GM21717 (cell line): ENCODE results near the gene TANGO2.

Experiments
- ATAC-seq: cut with Tn5 transposase; IDR thresholded peaks from one replicate; pipeline ENCODE4 v1.9.1; 2021; ENCODE audit warnings: mild to moderate bottlenecking, moderate library complexity; ENCODE audit not compliant: unreplicated experiment

The TANGO2 gene

GRCh38 chr22:20083157-20083890 lies 62.4 kb downstream of the TANGO2 start:
- ATAC-seq, result no peak

DNA sequence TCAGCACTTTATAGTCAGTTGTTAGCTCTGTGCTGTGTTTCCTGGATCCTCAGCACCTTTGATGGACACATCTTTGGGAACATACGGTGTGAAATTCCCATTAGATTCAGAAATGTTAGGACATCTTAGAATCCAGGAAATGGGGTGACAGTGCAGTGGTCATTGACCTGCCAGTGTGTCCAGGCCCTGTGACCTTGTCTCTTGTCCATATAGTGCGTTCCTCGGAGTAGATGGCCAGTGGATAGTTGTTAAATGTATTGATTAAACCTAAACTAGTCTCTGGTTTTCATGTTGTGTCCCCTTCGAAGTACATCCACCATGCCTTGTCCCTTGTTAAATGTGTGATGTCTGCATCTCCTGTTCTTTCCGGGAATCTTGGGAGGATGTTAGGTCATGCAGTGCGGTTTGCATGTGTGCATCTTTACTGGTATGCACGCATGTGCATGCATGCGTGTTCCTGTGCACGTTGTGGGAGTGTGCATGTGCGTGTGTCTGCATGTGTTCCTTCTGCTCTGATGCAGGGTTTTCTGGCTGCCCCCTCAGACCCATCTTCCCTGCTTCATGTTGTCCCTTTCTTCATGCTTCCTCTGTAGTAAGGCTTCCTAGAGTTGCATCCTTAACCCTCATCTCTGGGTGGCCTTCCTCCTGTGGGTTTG lies 63.1 kb downstream of the TANGO2 start:
- ATAC-seq, result no peak

- no peak for ATAC-seq
These were observed 63.9 kb downstream of the TANGO2 start for GRCh38 chr22:20084547-20085413.

DNA sequence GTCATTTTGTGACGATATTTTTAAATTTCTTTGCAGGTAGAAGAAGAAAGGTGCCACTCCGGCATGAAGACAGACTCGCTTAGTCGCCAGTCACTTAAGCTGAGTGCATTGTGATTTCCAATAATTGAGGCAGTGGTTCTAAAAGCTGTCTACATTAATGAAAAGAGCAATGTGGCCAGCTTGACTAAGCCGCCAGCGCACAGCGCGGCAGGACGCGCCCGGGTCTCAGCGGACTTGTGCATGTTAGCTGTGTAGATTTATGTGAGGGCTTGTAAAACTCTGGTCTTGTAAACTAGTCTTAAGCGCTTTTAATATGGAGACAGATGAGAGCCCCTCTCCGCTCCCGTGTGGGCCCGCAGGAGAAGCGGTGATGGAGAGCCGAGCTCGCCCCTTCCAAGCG lies 64.7 kb downstream of the TANGO2 start:
- no peak for ATAC-seq

DNA sequence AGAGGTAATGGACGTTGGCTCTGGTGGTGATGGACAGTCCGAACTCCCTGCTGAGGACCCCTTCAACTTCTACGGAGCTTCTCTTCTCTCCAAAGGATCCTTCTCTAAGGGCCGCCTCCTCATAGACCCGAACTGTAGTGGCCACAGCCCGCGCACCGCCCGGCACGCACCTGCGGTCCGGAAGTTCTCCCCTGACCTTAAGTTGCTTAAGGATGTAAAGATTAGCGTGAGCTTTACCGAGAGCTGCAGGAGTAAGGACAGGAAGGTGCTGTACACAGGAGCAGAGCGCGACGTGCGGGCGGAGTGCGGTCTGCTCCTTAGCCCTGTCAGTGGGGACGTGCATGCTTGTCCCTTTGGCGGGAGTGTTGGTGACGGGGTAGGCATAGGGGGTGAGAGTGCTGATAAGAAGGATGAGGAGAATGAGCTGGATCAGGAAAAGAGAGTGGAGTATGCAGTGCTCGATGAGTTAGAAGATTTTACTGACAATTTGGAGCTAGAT lies 65.2 kb downstream of the TANGO2 start:
- no peak for ATAC-seq

- no peak for ATAC-seq
These were observed 65.9 kb downstream of the TANGO2 start for GRCh38 chr22:20086763-20087162.

DNA sequence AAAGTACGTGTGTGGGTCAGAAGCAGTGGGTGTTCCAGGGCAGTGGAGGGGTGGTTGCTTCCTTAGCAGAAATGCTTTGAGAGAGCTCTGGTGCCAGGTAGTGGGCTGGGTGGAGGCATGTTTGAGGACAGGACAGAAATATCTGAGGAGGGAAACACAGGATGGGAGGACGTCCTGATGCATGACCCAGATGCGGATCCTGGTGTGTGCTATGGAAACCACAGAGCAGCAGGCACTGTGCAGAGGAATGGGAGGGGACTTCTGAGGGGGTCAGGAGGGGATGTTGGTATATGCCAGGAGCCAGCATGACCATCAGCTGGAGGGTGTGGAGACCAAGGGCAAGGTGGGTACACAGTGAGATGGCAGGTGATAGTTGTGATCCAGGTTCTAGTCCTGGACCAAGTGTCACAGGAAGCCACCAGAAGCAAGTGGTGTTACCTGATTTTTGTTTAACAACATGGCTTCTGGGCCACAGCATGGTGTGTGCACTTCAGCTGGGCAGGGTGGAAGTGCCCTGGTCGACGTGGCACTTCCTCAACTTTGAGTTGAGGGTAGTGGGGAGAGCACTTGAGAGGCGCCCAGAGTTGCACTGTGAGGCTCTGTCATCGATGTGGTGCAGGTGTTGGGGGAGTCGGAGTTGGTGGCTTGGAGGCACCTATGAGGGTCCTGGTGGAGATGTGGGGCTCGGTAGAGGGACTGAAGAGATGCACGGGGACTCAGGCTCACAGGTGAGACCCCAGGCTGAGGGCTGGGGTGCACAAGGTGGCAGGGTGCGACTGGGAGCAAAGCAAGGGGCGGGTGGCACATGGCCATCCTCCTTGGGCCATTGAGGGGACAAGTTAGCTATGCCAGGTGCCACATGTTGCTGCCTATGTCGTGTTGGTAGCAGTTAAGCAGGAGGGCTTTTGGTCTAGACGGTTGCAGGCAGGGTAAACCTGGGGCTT lies 66.7 kb downstream of the TANGO2 start:
- ATAC-seq, result no peak

- ATAC-seq, result no peak
These were observed 67.3 kb downstream of the TANGO2 start for GRCh38 chr22:20088263-20088648.

DNA sequence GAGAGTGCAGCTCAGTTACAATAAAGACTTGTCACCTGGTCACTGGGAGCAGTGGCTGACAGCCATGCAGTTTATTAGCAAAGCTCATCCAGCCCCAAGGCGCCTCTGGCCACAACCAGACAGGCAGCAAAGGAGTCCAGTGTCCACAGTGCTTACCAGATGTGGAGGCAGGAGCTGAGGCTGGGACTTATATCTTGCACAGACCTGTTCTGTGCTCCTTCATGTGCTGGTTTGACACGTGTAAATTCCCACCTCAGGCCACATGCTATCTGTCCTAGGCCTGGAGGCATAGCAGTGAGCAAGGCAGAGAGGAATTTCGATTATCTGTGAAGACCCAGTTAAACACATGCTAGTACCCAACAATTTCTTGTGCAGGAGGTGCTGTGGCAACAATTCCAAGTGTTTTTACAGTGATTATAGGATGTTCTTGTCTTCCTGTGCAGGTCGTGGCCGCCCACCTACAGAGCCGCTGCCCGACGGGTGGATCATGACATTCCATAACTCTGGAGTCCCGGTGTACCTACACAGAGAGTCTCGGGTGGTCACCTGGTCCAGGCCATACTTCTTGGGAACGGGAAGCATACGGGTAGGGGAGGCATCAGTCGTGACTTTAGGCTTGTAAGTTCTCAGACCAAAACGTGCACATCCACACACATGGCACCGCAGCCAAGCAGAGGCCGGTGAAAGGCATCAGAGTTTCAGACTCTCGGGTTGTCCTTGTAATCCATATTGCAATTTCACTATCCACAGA lies 68.5 kb downstream of the TANGO2 start:
- ATAC-seq, result no peak

DNA sequence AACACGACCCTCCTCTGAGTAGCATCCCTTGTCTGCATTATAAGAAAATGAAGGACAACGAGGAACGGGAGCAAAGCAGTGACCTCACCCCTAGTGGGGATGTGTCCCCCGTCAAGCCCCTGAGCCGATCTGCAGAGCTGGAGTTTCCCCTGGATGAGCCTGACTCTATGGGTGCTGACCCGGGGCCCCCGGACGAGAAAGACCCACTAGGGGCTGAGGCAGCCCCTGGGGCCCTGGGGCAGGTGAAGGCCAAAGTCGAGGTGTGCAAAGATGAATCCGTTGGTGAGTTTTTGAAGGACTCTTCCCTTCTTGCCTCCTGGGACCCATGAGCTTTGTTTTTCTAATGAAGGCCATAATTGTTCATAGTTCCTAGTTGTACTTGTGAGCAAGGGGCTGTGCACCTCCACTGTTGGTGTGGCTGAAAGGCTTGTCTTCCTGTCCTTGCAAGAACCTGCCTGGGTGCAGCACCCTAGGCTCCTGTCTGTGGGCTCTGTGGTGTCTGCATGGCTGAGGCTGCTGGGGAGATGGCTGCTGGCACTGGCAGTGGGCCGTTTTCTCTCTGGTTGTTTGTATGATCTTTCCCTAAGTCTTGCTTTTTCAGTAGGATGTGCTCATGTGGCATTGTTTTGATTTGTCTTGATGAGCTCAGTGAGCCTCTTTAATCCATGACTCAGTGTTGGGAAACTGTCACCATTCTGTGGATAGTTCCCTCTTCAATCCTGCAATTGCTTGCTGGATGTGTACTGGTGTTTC lies 69.2 kb downstream of the TANGO2 start:
- no peak for ATAC-seq

DNA sequence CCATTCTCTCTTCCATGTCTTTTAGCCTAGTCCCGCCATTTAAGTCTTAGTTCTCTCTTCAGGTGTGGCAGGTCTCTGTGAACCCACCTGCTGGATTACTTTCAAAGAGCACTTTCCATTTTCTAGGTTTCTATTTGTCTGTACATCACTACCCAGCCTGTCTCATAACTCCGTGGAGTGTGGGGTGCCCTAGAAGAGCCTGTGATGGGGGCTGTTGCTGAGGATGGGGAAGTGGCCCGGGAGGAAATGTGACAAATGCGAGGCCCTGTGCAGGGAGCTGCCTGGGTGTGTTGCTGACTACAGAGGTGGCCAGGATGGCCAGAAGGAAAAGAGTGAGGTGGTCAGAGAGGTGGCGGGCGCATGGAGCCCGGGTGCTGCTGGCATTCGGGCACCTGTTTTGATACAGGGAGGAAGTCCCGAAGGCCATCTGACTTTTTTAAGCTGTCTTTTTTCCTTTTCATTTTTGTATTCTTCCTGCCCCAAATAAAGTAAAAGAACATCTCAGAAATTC lies 69.9 kb downstream of the TANGO2 start:
- no peak for ATAC-seq

- no peak for ATAC-seq
These were observed 71.0 kb downstream of the TANGO2 start for GRCh38 chr22:20091690-20092476.

- ATAC-seq, result no peak
These were observed 71.6 kb downstream of the TANGO2 start for GRCh38 chr22:20092477-20092854.

- ATAC-seq, result no peak
These were observed 72.7 kb downstream of the TANGO2 start for GRCh38 chr22:20093418-20094196.

- no peak for ATAC-seq
These were observed 73.4 kb downstream of the TANGO2 start for GRCh38 chr22:20094197-20094807.

- ATAC-seq, result no peak
These were observed 74.6 kb downstream of the TANGO2 start for GRCh38 chr22:20095521-20095920.
